Measurements from ENCODE around the gene ICE2.

The ICE2 gene

DNA sequence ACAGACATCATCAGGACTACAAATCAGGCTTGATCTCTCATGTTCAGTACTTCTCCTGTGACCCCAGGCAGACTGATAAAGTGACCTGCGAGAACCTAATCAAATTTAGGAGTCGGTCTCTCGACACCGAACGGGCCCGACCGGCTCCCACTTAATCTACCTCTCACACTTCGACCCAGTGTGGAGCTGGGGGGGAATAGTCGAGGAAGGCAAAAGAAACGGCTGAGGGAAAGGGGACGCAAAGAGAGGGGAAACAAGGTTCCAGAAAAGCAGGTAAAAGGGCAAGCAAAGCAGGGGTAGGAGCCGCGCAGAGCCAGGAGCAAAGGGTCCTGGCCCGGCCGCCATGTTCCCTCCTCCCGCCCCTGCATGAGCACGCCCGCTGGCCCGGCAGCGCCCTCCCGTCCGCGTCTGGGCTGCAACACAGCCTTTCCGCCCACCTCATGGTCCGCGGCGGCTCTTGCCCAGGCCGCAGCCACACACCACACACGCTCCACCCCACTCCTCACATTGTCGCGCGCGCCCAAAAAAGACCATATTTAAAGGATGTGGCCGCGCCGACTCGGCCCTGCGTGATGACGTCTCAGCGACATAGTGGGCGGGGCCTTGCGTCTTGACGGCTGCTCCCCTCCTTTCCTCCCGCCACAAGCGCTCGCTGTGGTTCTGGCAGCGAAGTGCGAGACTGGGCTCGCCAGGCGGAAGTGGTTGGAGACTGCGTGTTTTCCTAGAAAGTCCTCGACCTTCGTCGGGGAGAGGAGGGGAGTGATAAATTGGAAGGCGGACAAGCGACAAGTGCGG lies at the start of gene ICE2:
Gene ICE2, minus strand, starts transcription at position 577 of the 795 bp plus-strand sequence. CDS start 1,165 bp downstream, outside the sequence.
- peak; percentile 96 for DNase-seq

GRCh38 chr15:60528530-60528929 lies 49.6 kb upstream of the ICE2 start:
- DNase-seq: no peak

- DNase-seq: no peak
These were observed 48.5 kb upstream of the ICE2 start for GRCh38 chr15:60527456-60527855.

DNA sequence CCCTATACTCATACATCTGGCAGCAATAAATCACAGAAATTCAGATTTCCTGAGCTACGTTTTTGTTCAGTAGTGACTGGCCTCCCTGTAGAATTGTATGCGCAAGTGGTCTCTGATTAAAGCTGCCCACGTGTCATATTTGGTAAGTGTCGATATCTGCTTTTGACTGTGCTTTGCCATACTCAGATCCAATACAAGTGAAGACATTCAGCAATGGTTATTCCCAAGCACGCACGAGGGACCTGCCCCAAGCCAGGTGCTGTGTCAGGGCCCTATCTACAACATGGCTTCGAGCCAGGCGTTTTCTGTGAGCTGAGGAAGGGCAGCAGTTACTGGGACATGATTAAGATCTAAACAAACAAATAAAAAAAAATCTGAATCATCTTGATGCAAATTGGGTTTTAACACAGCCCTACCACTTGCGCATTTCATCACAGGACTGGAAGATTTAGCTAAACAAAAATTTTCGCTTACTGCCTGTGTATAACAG lies 47.2 kb upstream of the ICE2 start:
- DNase-seq: no peak

GRCh38 chr15:60525341-60526039 lies 46.5 kb upstream of the ICE2 start:
- DNase-seq: peak; percentile 21

DNA sequence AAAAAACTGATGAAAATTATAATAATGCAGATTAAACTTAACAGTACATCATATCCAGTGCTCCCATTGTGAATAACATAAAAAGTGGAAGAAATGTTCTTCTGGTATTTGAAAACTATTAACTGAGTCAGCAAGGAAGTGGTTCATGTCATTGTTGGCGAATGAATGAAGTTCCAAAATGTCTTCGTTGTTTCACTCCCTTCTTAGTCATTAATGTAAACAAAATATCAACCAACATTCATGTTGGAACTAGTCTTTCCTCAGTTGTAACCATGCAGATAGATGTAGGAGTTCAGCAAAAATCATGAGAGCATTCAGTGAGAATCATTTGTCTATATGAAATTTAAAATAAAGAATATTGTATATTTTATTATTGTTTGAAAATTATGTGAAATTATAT lies 44.1 kb upstream of the ICE2 start:
- peak; percentile 45 for DNase-seq

DNA sequence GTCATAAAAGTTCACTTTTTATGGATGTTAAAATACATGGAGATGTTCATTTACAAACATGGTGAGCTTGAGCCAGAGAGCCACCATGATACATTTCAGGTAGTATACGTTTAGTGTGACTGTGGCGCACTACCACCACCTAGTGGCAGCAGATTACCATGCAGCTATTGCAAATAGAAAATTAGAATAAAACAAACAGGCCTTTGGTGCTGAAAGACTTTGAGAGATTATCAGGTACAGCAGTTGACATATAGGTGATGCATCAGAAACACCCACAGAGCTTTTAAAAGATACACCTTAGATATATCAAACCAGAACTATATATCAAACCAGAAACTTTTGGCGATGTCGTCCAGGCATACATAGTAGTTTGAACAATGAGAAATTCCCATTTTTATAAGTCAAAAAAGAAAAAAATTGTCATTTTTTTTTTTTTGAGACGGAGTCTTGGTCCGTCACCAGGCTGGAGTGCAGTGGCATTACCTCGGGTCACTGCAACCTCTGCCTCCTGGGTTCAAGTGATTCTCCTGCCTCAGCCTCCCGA lies 42.0 kb upstream of the ICE2 start:
- DNase-seq: peak; percentile 66

DNA sequence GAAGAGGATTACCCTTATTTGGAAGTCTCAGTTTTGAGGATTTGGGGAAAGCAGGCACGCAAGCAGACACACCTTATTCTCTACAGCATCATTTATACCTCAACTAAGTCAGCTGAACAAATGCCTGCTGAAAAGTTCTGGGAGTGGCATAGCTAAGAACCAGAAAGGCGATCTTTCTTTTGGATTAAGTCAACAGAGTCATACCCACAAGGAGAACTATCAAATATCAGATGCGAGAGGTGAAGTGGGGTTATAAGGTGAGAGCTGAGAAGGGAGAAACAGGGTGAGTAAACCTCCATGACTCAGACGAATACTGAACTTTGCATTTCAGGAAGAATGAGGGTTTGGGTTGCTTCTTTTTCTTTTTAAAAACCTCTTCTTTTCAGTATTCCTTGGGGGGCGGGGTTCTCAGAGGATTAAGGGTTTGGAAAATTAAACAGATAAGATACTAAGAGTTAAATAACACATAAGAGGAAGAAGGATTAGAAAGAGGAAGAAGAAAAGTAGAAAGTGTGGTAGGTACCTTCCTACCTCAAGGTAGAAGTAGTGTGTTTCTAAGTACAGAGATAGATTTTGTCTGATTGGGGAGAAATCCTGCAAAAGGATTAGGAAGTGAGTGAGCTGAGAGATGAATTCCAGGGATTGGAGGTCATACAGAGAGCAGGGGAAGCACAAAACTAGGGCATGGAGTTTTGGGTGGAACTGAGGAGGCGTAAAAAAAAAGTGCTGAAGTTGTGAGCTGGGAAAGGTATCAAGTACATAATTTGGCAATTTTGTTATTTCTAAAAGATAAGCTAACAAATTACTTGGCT lies 41.3 kb upstream of the ICE2 start:
- peak; percentile 45 for DNase-seq

- DNase-seq: no peak
These were observed 40.3 kb upstream of the ICE2 start for GRCh38 chr15:60519218-60519617.

GRCh38 chr15:60518511-60518910 lies 39.6 kb upstream of the ICE2 start:
- no peak for DNase-seq

GRCh38 chr15:60514261-60514881 lies 35.4 kb upstream of the ICE2 start:
- no peak for DNase-seq

GRCh38 chr15:60513676-60514075 lies 34.7 kb upstream of the ICE2 start:
- DNase-seq: no peak

DNA sequence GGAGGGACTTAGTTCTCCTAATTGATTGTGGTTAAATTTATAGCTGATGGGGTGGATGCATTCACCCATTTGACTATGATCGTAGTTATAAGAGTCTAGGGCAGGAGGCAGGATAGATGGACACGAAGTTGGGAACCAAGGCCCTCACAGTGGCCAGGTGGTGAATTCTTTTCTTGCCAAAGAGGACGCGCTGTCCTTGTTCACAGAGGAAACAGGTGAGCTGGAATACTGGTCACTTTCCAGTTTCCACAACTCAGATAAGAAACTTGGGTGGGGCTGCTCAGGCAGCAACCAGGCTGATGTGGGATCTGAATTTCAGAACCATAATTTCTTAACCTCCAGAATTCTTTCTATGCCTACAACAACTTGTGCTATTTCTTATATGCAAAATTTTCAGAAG lies 34.0 kb upstream of the ICE2 start:
- no peak for DNase-seq

- DNase-seq: peak; percentile 33
These were observed 32.5 kb upstream of the ICE2 start for GRCh38 chr15:60511351-60512031.

GRCh38 chr15:60510006-60510405 lies 31.1 kb upstream of the ICE2 start:
- DNase-seq: no peak

DNA sequence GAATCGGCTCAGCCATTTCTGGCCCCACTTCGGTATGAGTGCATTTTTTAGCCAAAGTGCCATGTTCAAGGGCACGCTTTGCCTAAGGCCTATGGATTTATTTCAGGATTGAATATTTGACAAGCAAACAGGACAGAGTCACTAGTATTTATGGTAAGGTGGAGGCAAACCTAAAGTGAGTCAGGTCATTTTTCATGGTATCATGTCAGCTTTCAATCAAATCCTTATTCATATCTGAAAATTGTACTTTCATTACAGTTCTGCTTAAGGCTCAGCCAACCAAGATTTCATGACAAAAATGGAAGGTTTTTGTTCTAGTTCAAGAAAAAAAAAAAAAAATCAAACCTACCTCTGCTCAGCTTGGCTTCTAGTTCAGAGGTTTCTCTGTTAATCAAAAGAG lies 30.5 kb upstream of the ICE2 start:
- DNase-seq: no peak

DNA sequence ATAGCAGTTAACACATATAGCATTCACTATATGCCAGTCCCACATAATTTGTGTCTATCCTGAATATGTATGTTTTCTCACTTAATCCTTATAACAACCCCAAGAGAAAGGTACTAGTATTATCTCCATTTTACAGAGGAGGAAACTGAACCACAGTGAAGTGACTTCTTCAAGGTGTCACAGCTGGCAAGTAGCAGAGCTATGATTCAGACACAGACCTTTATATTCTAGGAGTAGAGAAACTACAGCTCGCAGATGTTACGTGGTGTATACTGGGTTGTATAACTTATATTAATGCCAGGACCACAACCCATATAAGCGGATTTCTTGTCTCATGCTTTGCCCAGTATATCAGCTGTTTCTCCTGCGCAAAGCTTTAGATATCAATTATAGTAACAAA lies 29.5 kb upstream of the ICE2 start:
- no peak for DNase-seq

GRCh38 chr15:60507596-60508424 lies 28.9 kb upstream of the ICE2 start:
- peak; percentile 73 for DNase-seq

GRCh38 chr15:60496853-60497252 lies 17.9 kb upstream of the ICE2 start:
- no peak for DNase-seq

GRCh38 chr15:60494108-60494507 lies 15.2 kb upstream of the ICE2 start:
- DNase-seq: no peak

DNA sequence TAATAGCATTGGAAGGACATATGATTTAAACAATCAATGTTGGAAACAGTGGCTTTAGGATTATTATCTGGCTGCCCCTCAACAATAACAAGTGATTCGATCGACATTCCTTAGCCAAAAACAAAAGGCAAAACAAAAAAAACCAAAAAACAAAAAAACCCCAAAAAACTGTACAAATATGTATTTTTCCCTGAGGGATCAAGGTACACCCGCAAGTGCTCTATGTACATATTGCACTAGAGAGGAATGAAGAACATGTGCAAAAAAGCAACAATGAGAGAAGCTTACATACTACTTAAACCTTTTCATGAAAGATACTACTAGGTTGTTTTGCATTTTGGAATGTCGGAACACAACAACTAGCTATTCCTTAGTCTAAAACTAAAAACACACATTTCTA lies 14.2 kb upstream of the ICE2 start:
- no peak for DNase-seq

All from fibroblast of upper back skin (primary cell).